Measurements from ENCODE around the gene SLC6A3.

DNA sequence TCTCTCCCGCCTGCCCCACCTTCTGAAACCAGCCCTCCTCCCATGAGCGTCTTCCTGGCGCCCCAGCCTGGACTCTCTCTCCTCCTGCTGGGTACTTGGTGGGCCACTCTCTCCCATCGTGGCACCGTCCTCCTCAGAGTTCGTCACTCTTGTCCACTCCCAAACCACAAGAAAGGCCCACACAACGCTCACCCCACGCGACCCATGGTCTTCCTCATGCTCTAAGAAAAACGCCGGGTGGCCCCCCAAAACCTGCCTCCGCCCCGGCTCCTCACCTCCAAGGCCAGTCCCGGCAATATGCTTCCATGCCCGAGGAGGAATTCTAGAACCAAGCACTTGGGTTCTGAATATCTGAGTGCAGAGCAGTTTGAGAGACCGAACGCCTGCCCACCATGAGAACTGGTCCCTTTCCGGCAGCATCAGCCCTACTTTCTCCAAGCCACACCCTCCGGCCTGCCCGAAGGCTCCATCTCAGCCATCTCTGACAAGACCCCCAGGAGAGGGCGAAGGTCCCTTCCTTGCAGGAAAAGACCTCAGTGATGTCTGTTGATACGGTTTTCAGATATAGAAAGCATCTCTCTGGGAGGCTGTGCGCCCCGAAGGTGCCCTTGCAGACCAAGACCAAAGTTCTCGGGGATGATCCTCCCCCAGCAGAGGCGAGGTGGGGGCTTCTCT lies 15.0 kb downstream of the SLC6A3 start:
- TF ChIP-seq, protein P1, sequence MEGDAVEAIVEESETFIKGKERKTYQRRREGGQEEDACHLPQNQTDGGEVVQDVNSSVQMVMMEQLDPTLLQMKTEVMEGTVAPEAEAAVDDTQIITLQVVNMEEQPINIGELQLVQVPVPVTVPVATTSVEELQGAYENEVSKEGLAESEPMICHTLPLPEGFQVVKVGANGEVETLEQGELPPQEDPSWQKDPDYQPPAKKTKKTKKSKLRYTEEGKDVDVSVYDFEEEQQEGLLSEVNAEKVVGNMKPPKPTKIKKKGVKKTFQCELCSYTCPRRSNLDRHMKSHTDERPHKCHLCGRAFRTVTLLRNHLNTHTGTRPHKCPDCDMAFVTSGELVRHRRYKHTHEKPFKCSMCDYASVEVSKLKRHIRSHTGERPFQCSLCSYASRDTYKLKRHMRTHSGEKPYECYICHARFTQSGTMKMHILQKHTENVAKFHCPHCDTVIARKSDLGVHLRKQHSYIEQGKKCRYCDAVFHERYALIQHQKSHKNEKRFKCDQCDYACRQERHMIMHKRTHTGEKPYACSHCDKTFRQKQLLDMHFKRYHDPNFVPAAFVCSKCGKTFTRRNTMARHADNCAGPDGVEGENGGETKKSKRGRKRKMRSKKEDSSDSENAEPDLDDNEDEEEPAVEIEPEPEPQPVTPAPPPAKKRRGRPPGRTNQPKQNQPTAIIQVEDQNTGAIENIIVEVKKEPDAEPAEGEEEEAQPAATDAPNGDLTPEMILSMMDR (conservative IDR thresholded peaks at IDR 0.05 in 1 of 2, IDR thresholded peaks at IDR 0.05 in 1 of 2; ENCODE audit: low read depth in 1 of 2, low read length in 2 of 2): no peak
- no peak for TF ChIP-seq EZH2 (IDR thresholded peaks at IDR 0.05; ENCODE audit: low read length, missing control alignments)

All from fibroblast of lung (primary cell).